Measurements from ENCODE around the gene SKP1.

SKP1 gene

GRCh38 chr5:134206627-134207160 is 29.9 kb upstream of the SKP1 start:
- peaks cover 48% of the 10 kb centered on the region for H3K36me3 ChIP-seq (ENCODE audit: insufficient read depth, low read depth, low read length)
- no peak overlapping the region for H3K4me3 ChIP-seq (ENCODE audit: low read length)
- 0 out of 2 replicates have a peak, but pooled peaks cover 4% of the 10 kb centered on the region for H3K4me1 ChIP-seq (ENCODE audit: insufficient read depth, low read length)
- no peaks in the 10 kb centered on the region for H3K9me3 ChIP-seq (ENCODE audit: insufficient read depth, low read depth, low read length)
- H3K27ac ChIP-seq (ENCODE audit: low read length) = no peak overlapping the region
- no peaks in the 10 kb centered on the region for H3K27me3 ChIP-seq (ENCODE audit: insufficient read depth, low read length)
- no peak overlapping the region for H3K9ac ChIP-seq (ENCODE audit: low read depth, low read length)

GRCh38 chr5:134204575-134204974 is 27.8 kb upstream of the SKP1 start:
- Histone ChIP-seq H3K27me3 (ENCODE audit: insufficient read depth, low read length) (no peaks in the 10 kb centered on the region), H3K9ac (ENCODE audit: low read depth, low read length) (no peak overlapping the region), H3K36me3 (ENCODE audit: insufficient read depth, low read depth, low read length) (peaks cover 69% of the 10 kb centered on the region), H3K27ac (ENCODE audit: low read length) (no peak overlapping the region), H3K9me3 (ENCODE audit: insufficient read depth, low read depth, low read length) (no peaks in the 10 kb centered on the region), H3K4me1 (ENCODE audit: insufficient read depth, low read length) (no peaks in the 10 kb centered on the region), H3K4me3 (ENCODE audit: low read length) (no peak overlapping the region)

GRCh38 chr5:134203630-134204029 is 26.9 kb upstream of the SKP1 start:
- no peak overlapping the region for H3K9ac ChIP-seq (ENCODE audit: low read depth, low read length)
- H3K27ac ChIP-seq (ENCODE audit: low read length) = no peak overlapping the region
- H3K4me1 ChIP-seq (ENCODE audit: insufficient read depth, low read length) = no peaks in the 10 kb centered on the region
- H3K36me3 ChIP-seq (ENCODE audit: insufficient read depth, low read depth, low read length) = peaks cover 79% of the 10 kb centered on the region
- H3K27me3 ChIP-seq (ENCODE audit: insufficient read depth, low read length) = no peaks in the 10 kb centered on the region
- no peak overlapping the region for H3K4me3 ChIP-seq (ENCODE audit: low read length)
- H3K9me3 ChIP-seq (ENCODE audit: insufficient read depth, low read depth, low read length) = no peaks in the 10 kb centered on the region

GRCh38 chr5:134195666-134196065 is 18.9 kb upstream of the SKP1 start:
- Histone ChIP-seq H3K9ac (ENCODE audit: low read depth, low read length) (no peak overlapping the region), H3K4me1 (ENCODE audit: insufficient read depth, low read length) (no peaks in the 10 kb centered on the region), H3K36me3 (ENCODE audit: insufficient read depth, low read depth, low read length) (peaks cover 59% of the 10 kb centered on the region), H3K4me3 (ENCODE audit: low read length) (no peak overlapping the region), H3K27ac (ENCODE audit: low read length) (no peak overlapping the region), H3K9me3 (ENCODE audit: insufficient read depth, low read depth, low read length) (no peaks in the 10 kb centered on the region), H3K27me3 (ENCODE audit: insufficient read depth, low read length) (no peaks in the 10 kb centered on the region)

- H3K27ac ChIP-seq (ENCODE audit: low read length) = no peak overlapping the region
Observed at GRCh38 chr5:134189031-134189430, 12.3 kb upstream of the SKP1 start.

GRCh38 chr5:134188092-134188491 is 11.3 kb upstream of the SKP1 start:
- H3K4me1 ChIP-seq (ENCODE audit: insufficient read depth, low read length) = no peaks in the 10 kb centered on the region
- no peaks in the 10 kb centered on the region for H3K27me3 ChIP-seq (ENCODE audit: insufficient read depth, low read length)
- no peak overlapping the region for H3K27ac ChIP-seq (ENCODE audit: low read length)
- no peak overlapping the region for H3K4me3 ChIP-seq (ENCODE audit: low read length)
- no peaks in the 10 kb centered on the region for H3K36me3 ChIP-seq (ENCODE audit: insufficient read depth, low read depth, low read length)
- H3K9ac ChIP-seq (ENCODE audit: low read depth, low read length) = no peak overlapping the region
- H3K9me3 ChIP-seq (ENCODE audit: insufficient read depth, low read depth, low read length) = no peaks in the 10 kb centered on the region

More at GRCh38 chr5:134189031-134189430, 12.3 kb upstream of the SKP1 start:
- Histone ChIP-seq H3K27me3 (ENCODE audit: insufficient read depth, low read length) (no peaks in the 10 kb centered on the region), H3K4me1 (ENCODE audit: insufficient read depth, low read length) (no peaks in the 10 kb centered on the region), H3K9me3 (ENCODE audit: insufficient read depth, low read depth, low read length) (no peaks in the 10 kb centered on the region), H3K4me3 (ENCODE audit: low read length) (no peak overlapping the region), H3K9ac (ENCODE audit: low read depth, low read length) (no peak overlapping the region), H3K36me3 (ENCODE audit: insufficient read depth, low read depth, low read length) (no peaks in the 10 kb centered on the region)

GRCh38 chr5:134184155-134185135 is 7.7 kb upstream of the SKP1 start:
- Histone ChIP-seq H3K27ac (ENCODE audit: low read length) (no peak overlapping the region), H3K36me3 (ENCODE audit: insufficient read depth, low read depth, low read length) (no peaks in the 10 kb centered on the region), H3K27me3 (ENCODE audit: insufficient read depth, low read length) (no peaks in the 10 kb centered on the region; the same call in 1 of the 2 replicates), H3K4me1 (ENCODE audit: insufficient read depth, low read length) (no peaks in the 10 kb centered on the region), H3K9ac (ENCODE audit: low read depth, low read length) (no peak overlapping the region), H3K9me3 (ENCODE audit: insufficient read depth, low read depth, low read length) (no peaks in the 10 kb centered on the region), H3K4me3 (ENCODE audit: low read length) (no peak overlapping the region)

GRCh38 chr5:134183481-134183880 is 6.7 kb upstream of the SKP1 start:
- no peaks in the 10 kb centered on the region for H3K36me3 ChIP-seq (ENCODE audit: insufficient read depth, low read depth, low read length)
- H3K4me1 ChIP-seq (ENCODE audit: insufficient read depth, low read length) = no peaks in the 10 kb centered on the region
- no peak overlapping the region for H3K27ac ChIP-seq (ENCODE audit: low read length)
- H3K27me3 ChIP-seq (ENCODE audit: insufficient read depth, low read length) = no peaks in the 10 kb centered on the region; the same call in 1 of the 2 replicates
- no peaks in the 10 kb centered on the region for H3K9me3 ChIP-seq (ENCODE audit: insufficient read depth, low read depth, low read length)
- H3K4me3 ChIP-seq (ENCODE audit: low read length) = no peak overlapping the region
- H3K9ac ChIP-seq (ENCODE audit: low read depth, low read length) = no peak overlapping the region

- Histone ChIP-seq H3K27me3 (ENCODE audit: insufficient read depth, low read length) (no peaks in the 10 kb centered on the region; the same call in 1 of the 2 replicates), H3K36me3 (ENCODE audit: insufficient read depth, low read depth, low read length) (peaks cover 8% of the 10 kb centered on the region), H3K27ac (ENCODE audit: low read length) (no peak overlapping the region), H3K4me1 (ENCODE audit: insufficient read depth, low read length) (peaks cover 11% of the 10 kb centered on the region; the same call in 1 of the 2 replicates), H3K9me3 (ENCODE audit: insufficient read depth, low read depth, low read length) (no peaks in the 10 kb centered on the region), H3K4me3 (ENCODE audit: low read length) (no peak overlapping the region), H3K9ac (ENCODE audit: low read depth, low read length) (no peak overlapping the region; the same call in 1 of the 2 replicates)
Observed at GRCh38 chr5:134178096-134178419, 1.3 kb upstream of the SKP1 start.

GRCh38 chr5:134177369-134178095 is 782 bp upstream of the SKP1 start:
- Histone ChIP-seq H3K27ac (ENCODE audit: low read length) (peak overlapping the region; percentile 12), H3K9ac (ENCODE audit: low read depth, low read length) (peak overlapping the region; percentile 93), H3K4me3 (ENCODE audit: low read length) (peak overlapping the region; percentile 93), H3K4me1 (ENCODE audit: insufficient read depth, low read length) (peaks cover 11% of the 10 kb centered on the region; the same call in 1 of the 2 replicates), H3K36me3 (ENCODE audit: insufficient read depth, low read depth, low read length) (peaks cover 10% of the 10 kb centered on the region), H3K27me3 (ENCODE audit: insufficient read depth, low read length) (no peaks in the 10 kb centered on the region; the same call in 1 of the 2 replicates), H3K9me3 (ENCODE audit: insufficient read depth, low read depth, low read length) (no peaks in the 10 kb centered on the region)

- Histone ChIP-seq H3K4me1 (ENCODE audit: insufficient read depth, low read length) (peaks cover 11% of the 10 kb centered on the region; the same call in 1 of the 2 replicates), H3K9ac (ENCODE audit: low read depth, low read length) (peak overlapping the region; percentile 93), H3K36me3 (ENCODE audit: insufficient read depth, low read depth, low read length) (peaks cover 25% of the 10 kb centered on the region), H3K9me3 (ENCODE audit: insufficient read depth, low read depth, low read length) (no peaks in the 10 kb centered on the region), H3K27me3 (ENCODE audit: insufficient read depth, low read length) (no peaks in the 10 kb centered on the region), H3K4me3 (ENCODE audit: low read length) (peak overlapping the region; percentile 93), H3K27ac (ENCODE audit: low read length) (peak overlapping the region; percentile 54)
Observed at GRCh38 chr5:134175921-134176510, 734 bp downstream of the SKP1 start.

Measured in iPS-20b (cell line).